ENCODE data around the gene ARHGEF40.

DNA sequence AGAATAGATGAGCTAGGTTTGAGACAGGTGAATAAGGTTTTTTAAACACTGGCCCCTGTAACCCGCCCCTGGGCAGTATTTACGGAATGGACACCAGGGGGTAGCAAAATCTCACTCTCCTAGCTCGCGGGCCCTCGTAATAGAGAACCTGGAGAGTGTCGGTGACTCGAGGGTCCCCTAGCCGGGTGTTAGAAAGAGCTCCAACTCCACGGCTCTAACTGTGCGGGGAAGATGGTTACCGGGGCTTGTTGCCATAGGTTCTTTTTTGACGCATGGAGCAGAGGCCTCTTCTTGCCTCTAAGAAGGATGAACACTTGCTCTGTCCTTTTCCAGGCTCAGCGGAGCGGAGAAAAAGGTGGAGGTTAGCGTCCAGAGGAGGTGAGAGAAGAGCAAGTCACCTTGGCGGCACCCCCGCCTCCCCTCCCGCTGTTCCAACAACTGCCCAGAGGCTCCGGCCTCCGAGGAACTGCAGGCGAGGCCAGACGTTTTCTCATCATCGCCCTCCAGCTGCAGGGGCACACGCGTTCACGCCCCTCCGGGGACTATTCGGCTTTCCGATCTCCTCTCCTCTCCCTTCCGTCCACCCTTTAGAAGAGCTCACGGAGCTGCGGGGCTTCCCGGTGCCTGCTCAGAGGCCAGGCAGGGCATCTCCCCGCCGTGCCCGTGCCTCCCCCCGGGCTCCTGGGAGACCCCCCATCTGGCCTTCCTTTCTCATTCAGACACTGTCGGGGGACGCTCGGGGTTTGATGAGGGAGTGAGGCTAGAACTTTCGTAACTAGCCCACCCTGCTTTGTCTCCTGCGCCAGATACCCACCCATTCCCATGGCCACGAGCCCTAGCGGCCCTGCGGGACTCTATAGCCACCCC lies 1.4 kb upstream of the ARHGEF40 start:
- TF ChIP-seq NFRKB (IDR thresholded peaks at IDR 0.05), result no peak
- TF ChIP-seq SP1 (IDR thresholded peaks at IDR 0.05), result no peak
